Stimulated activated CD4-positive, alpha-beta T cell treated with anti-CD3 and anti-CD28 coated beads, Interleukin-12 subunit alpha, Interleukin-12 subunit beta, amount 100 ng/mL, for 4 hours (primary cell): ENCODE measurements around the gene GAST.
A peak's percentile ranks its signal among the peaks of the same experiment; 100 is the strongest.
"Not testable (repeated sequence)": the region's sequence is repeated elsewhere in the genome, so short reads cannot be mapped to it uniquely, and the experiment has no call there.

Experiments
- DNase-seq: peaks from one replicate; pipeline ENCODE4 v3.0.0-alpha.2; 2020

Gene GAST

GRCh38 chr17:41711669-41712400, at the start of gene GAST:
Gene GAST, plus strand, starts transcription at chr17:41712331. Its CDS starts 3,106 bp downstream, at chr17:41715437.
- no peak for DNase-seq

- no peak for DNase-seq
Observed at GRCh38 chr17:41663451-41664171, 48.5 kb upstream of the GAST start.

GRCh38 chr17:41664172-41664457, 48.0 kb upstream of the GAST start:
- no peak for DNase-seq

GRCh38 chr17:41664587-41665565, 47.3 kb upstream of the GAST start:
- DNase-seq: no peak

- DNase-seq: peak; percentile 92
Observed at GRCh38 chr17:41665566-41666236, 46.4 kb upstream of the GAST start.

- DNase-seq: peak; percentile 65
Observed at GRCh38 chr17:41666237-41666641, 45.9 kb upstream of the GAST start.

- peak; percentile 88 for DNase-seq
Observed at GRCh38 chr17:41666708-41667279, 45.3 kb upstream of the GAST start.

- no peak for DNase-seq
Observed at GRCh38 chr17:41667280-41668041, 44.7 kb upstream of the GAST start.

- DNase-seq: no peak
Observed at GRCh38 chr17:41672153-41672552, 40.0 kb upstream of the GAST start.

- DNase-seq: not testable (repeated sequence)
Observed at GRCh38 chr17:41675157-41676057, 36.7 kb upstream of the GAST start.

- no peak for DNase-seq
Observed at GRCh38 chr17:41676058-41676419, 36.1 kb upstream of the GAST start.

GRCh38 chr17:41678411-41678906, 33.7 kb upstream of the GAST start:
- DNase-seq: no peak

- DNase-seq: no peak
Observed at GRCh38 chr17:41678907-41679739, 33.0 kb upstream of the GAST start.

- DNase-seq: no peak
Observed at GRCh38 chr17:41679740-41680425, 32.2 kb upstream of the GAST start.

- DNase-seq: no peak
Observed at GRCh38 chr17:41680426-41681040, 31.6 kb upstream of the GAST start.

GRCh38 chr17:41681776-41682175, 30.4 kb upstream of the GAST start:
- no peak for DNase-seq

GRCh38 chr17:41682631-41683030, 29.5 kb upstream of the GAST start:
- DNase-seq: no peak

GRCh38 chr17:41683441-41684007, 28.6 kb upstream of the GAST start:
- no peak for DNase-seq
